Measurements from ENCODE around the gene OPHN1.

DNA sequence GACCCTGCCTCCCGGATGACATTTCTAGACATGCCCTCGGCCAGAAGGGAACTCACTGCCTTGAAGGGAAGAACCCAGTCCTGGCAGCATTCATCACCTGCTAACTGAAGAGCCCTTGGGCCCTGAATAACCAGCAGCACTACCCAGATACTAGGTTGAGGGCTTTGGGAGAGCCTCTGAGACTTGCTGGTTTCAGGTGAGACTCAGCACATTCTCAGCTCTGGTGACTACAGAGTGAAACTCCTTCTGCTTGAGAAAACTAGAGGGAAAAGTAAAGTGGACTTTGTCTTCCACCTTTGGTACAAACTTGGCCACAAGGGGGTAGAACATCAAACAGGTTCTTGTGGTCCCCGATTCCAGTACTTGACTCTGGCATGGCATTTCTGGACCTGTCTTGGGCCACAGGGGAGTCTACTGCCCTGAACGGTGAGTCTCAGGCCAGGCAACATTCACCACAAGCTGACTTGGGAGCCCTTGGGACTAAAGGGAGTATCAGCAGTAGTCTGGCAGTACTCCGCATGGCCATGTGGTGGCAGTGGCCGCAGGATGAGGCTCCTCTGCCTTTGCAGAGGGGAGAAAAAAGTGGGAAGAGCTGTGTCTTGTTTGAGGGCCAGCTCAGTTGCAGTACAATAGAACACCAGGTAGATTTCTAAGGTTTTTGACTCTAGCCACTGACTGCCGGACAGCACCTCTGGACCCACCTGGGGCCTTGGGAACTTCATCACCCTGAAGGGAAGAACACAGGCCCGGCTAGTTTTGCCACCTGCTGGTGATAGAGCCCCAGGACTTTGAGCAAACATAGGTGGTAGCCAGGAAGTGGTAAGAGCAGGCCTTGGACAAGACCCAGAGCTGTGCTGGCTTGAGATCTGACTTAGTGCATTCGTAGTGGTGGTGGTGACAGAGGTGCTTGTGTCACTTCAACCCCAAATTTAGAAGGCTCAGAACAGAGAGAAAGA is 414.8 kb downstream of the OPHN1 start:
- TF ChIP-seq EZH2 (IDR thresholded peaks at IDR 0.05) = no peak
- TF ChIP-seq POLR2AphosphoS5 (IDR thresholded peaks at IDR 0.05; ENCODE audit: borderline replicate concordance, low read depth, low read length) = no peak
- no peak for TF ChIP-seq FOXP2 (optimal IDR thresholded peaks at IDR 0.05; ENCODE audit: control extremely low read depth, extremely low read length, insufficient read depth)
